ENCODE measurements around the gene PBLD.
"Not testable (repeated sequence)": the region's sequence is repeated elsewhere in the genome, so short reads cannot be mapped to it uniquely, and the experiment has no call there.

Gene PBLD

DNA sequence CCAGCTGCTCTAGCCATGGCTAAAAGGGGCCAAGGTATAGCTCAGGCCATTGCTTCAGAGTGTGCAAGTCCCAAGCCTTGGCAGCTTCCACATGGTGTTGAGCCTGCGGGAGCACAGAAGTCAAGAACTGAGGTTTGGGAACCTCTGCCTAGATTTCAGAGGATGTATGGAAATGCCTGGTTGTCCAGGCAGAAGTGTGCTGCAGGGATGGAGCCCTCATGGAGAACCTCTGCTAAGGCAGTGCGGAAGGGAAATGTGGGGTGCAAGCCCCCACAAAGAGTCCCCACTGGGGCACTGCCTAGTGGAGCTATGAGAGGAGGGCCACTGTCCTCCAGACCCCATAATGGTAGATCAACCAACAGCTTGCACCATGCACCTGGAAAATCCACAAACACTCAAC lies 54.9 kb downstream of the PBLD start:
- not testable (repeated sequence) for DNase-seq

DNA sequence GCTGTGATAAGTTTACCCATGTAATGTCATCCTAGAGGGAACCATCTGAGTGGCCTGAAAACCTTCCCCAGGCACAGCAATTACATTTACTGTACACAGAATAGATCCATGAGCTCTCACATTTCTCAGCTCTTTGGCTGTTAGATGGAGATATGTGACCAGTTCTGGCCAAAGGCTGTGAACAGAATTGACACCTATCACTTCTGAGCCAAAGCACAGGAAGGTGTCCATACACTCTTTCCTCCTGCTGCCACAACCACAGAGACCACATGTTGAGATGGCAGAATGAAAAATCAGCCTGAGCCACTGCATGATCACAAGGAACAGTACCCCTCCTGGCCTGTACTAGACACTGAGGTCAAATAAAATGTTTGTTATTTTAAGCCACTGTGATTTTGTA lies 56.5 kb downstream of the PBLD start:
- DNase-seq = no peak

GRCh38 chr10:68275600-68276126 lies 57.1 kb downstream of the PBLD start:
- DNase-seq = no peak

DNA sequence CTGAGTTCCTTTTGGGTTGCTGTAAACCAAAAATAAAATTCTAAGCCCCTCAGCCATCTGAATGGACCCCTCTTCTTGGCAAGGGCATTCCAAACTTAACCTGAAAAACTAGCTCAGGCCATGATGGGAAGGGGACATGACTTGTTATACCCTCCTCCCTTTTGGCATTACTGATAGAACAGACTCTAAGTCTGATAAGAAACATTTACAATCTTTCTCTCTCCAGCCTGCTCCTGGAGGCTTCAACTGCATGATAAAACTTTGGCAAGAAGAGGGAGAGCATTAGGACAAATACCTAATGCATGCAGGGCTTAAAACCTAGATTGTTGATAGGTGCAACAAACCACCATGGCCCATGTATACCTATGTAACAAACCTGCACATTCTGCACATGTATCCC lies 59.9 kb downstream of the PBLD start:
- no peak for DNase-seq

- DNase-seq = no peak
These were observed 61.4 kb downstream of the PBLD start for GRCh38 chr10:68271196-68271882.

DNA sequence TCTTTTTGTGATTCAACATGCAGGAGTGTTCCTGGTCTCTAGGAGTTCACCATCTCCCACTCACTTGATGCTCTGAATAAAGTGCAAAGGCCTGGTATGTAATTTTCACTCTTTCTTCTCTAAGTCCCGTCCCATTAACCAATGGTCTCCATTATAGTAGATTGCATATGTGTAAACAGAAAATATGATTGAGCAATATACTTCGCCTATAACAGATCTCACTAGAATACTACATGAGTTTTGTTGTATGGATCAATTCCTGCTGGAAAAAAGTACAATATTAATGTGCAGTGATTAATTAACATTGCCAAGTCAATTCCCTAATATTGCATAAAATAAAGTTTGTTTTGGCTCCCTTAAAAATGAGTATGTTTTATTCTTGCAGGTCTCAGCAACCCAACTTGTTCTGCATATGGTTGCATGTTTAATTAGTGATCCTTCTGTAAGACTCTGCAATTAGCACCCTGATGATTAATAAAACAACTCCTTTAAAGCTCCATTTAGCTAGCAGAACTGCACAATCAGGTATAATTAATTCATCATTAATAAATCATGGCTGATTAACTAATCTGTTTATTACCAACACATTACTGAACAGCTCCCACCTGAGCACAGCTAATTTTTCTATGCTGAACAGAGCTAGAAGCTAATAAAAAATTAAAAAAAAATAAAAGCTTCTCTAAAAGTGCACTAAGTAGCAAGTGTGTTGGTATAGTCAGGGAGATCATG lies 63.0 kb downstream of the PBLD start:
- DNase-seq = no peak

- no peak for DNase-seq
These were observed 71.4 kb downstream of the PBLD start for GRCh38 chr10:68261132-68261856.

- DNase-seq = no peak
These were observed 79.4 kb downstream of the PBLD start for GRCh38 chr10:68253346-68253745.

DNA sequence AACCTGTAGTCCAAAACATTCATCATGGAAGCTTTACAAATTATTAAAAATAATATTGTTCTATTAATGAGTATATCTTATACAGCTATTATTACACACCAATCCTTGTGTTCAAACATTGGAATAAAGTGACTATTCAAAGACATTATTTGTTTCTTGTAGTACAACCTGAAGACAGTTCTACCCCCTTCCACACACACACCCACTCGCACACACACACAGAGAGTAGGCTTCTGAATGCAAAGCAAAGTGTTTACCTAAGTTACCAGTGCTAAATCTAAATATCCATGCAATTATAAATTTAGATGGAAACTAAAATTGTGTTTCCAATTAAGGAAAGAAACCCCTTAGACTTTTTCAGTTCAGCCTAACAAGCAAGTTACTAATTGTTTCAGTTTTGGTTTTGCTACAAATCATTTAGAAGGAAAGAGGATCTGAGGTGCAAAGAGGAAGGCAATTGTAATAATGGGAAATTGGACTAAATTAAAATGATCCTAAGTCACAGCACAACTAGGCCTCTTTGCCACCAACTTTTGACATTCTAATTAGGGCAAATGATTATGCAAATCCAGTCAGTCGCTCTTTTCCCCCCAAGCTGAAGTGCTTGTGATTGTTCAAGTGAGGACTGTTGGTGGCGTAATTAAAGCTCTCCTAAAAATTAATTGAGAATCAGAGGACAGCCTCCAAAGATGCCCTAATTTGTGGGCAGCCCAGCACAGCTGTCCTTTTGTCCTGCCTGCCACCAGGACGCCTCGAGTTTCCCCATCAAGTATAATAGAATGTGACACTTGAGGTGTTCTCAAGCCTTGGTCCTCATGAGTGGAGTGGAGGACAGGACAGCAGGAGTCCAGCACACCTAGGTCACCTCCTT lies 80.9 kb downstream of the PBLD start:
- DNase-seq = no peak

DNA sequence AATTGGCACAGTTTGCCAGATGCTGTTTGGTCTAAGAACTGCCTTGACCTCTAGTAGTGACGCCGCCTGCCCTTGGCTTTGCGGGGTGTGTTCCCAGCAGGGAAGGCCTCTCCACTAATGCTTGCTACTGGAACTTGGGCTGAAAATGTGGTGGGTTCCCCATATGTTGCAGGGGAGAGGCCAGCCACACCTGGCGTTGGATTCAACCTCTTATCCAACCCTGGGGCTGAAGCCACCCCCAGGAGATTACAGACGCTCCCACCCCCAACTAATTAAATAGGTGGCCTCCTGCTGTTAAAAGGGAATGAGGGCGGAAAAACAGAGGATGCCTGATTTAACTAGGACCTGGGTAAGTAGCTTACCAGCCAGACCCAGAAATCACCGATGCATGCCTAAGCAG lies 81.6 kb downstream of the PBLD start:
- no peak for DNase-seq

DNA sequence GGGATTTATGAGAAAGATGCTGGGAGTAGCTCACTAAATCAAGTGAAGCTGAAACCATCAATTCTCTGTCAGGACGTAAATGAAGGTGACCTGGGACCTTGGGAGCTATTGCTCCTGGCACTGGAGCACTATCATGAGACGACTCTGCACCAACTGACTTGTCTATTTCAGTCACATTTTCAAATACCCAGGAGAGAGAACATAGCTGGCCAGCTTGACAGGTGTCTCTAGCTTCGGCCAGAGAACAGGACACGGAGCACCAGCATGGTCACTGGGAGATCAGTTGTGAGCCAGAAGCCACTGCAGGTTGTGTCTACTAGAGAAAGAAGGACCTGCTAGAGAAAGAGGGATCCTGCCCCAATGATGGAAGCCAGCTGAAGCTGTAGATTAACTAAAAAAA lies 83.4 kb downstream of the PBLD start:
- DNase-seq = no peak

- DNase-seq = no peak
These were observed 84.8 kb downstream of the PBLD start for GRCh38 chr10:68247931-68248330.

DNA sequence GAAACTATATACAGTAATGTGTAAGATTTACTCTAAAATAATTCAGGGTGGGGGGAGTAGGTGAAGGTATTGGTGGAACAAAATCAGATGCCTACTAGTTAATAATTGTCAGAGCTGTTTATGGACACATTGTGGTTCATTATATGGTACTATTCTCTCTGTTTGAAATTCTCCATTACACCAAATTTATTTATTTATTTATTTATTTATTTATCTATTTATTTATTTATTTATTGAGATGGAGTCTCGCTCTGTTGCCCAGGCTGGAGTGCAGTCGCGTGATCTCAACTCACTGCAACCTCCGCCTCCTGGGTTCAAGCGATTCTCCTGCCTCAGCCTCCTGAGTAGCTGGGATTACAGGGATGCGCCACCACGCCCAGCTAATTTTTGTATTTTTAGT lies 86.3 kb downstream of the PBLD start:
- not testable (repeated sequence) for DNase-seq

GRCh38 chr10:68242051-68242450 lies 90.7 kb downstream of the PBLD start:
- DNase-seq = no peak

GRCh38 chr10:68239596-68240150 lies 93.1 kb downstream of the PBLD start:
- DNase-seq = no peak

GRCh38 chr10:68239069-68239468 lies 93.7 kb downstream of the PBLD start:
- no peak for DNase-seq

GRCh38 chr10:68238371-68238770 lies 94.4 kb downstream of the PBLD start:
- DNase-seq = no peak

- DNase-seq = no peak
These were observed 95.6 kb downstream of the PBLD start for GRCh38 chr10:68237173-68237572.

GRCh38 chr10:68235581-68235980 lies 97.1 kb downstream of the PBLD start:
- DNase-seq = no peak

- DNase-seq = no peak
These were observed 97.6 kb downstream of the PBLD start for GRCh38 chr10:68235111-68235510.

DNA sequence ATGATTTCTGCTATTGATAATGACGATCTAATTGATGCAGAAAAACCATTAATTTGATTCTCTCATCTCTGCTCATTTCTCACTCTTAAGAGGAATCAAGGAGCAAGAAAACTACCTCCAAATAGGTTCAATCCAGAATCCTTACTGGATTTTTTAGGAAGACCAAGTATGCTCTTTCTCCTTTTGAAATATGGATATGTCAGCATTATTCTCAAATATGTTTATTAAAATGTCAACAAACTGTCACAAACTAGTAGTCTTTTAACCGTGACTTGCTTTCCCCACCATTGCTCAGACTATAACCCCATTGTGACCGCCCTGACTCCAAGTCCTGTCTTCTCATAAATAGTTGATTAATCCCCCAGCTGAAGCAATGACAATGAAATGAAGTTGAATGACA lies 99.7 kb downstream of the PBLD start:
- no peak for DNase-seq

Data from CD4-positive, alpha-beta T cell treated with Interleukin-17A for 1 hour (primary cell).